SH-SY5Y (cell line): ENCODE results near the gene VOPP1.

ENCODE experiments used
- GATA2 ChIP-seq: IDR thresholded peaks from 2 replicates; pipeline ENCODE4 v1.6.1; 2011; ENCODE audit warnings: mild to moderate bottlenecking, low read depth, low read length
- GATA3 ChIP-seq: IDR thresholded peaks from 2 replicates; pipeline ENCODE4 v1.6.1; 2011; ENCODE audit warnings: low read depth, mild to moderate bottlenecking, low read length, moderate library complexity

The VOPP1 gene

GRCh38 chr7:55587687-55588378 is 15.5 kb upstream of the VOPP1 start:
- TF ChIP-seq GATA2 (no peak), GATA3 (no peak)

GRCh38 chr7:55576753-55577152 is 4.5 kb upstream of the VOPP1 start:
- TF ChIP-seq GATA3 = no peak
- TF ChIP-seq GATA2 = no peak

- TF ChIP-seq GATA3 = no peak
- no peak for TF ChIP-seq GATA2
Observed at GRCh38 chr7:55575733-55576132, 3.4 kb upstream of the VOPP1 start.

- TF ChIP-seq GATA3 = no peak
- no peak for TF ChIP-seq GATA2
Observed at GRCh38 chr7:55575098-55575497, 2.8 kb upstream of the VOPP1 start.

- TF ChIP-seq GATA3 (no peak), GATA2 (no peak)
Observed at GRCh38 chr7:55574051-55574717, 1.9 kb upstream of the VOPP1 start.

- TF ChIP-seq GATA2 = no peak
- no peak for TF ChIP-seq GATA3
Observed at GRCh38 chr7:55573234-55573900, 1.1 kb upstream of the VOPP1 start.

GRCh38 chr7:55571511-55572377 is 558 bp downstream of the VOPP1 start:
- TF ChIP-seq GATA2 (no peak), GATA3 (no peak)

GRCh38 chr7:55570939-55571338 is 1.4 kb downstream of the VOPP1 start:
- TF ChIP-seq GATA2 = no peak
- no peak for TF ChIP-seq GATA3

GRCh38 chr7:55570218-55570873 is 2.0 kb downstream of the VOPP1 start:
- TF ChIP-seq GATA2 (no peak), GATA3 (no peak)

GRCh38 chr7:55569797-55570196 is 2.5 kb downstream of the VOPP1 start:
- TF ChIP-seq GATA3 (no peak), GATA2 (no peak)

GRCh38 chr7:55569269-55569663 is 3.0 kb downstream of the VOPP1 start:
- no peak for TF ChIP-seq GATA2
- TF ChIP-seq GATA3 = no peak

- peak; percentile 98 for TF ChIP-seq GATA2
- peak; percentile 78 for TF ChIP-seq GATA3
Observed at GRCh38 chr7:55568613-55569268, 3.6 kb downstream of the VOPP1 start.

- TF ChIP-seq GATA2 (no peak), GATA3 (no peak)
Observed at GRCh38 chr7:55567571-55567970, 4.7 kb downstream of the VOPP1 start.

GRCh38 chr7:55565681-55566080 is 6.6 kb downstream of the VOPP1 start:
- no peak for TF ChIP-seq GATA3
- no peak for TF ChIP-seq GATA2
